ENCODE data around the gene CALD1.

CALD1 gene

GRCh38 chr7:134828361-134828760 lies 48.9 kb downstream of the CALD1 start:
- no peak for DNase-seq (ENCODE audit: low spot score)

- no peak for DNase-seq (ENCODE audit: low spot score)
These were observed 50.0 kb downstream of the CALD1 start for GRCh38 chr7:134829380-134829986.

- no peak for DNase-seq (ENCODE audit: low spot score)
These were observed 52.4 kb downstream of the CALD1 start for GRCh38 chr7:134831862-134832261.

GRCh38 chr7:134832367-134832766 lies 52.9 kb downstream of the CALD1 start:
- DNase-seq (ENCODE audit: low spot score), result no peak

- no peak for DNase-seq (ENCODE audit: low spot score)
These were observed 55.4 kb downstream of the CALD1 start for GRCh38 chr7:134834689-134835462.

GRCh38 chr7:134835463-134835823 lies 56.0 kb downstream of the CALD1 start:
- no peak for DNase-seq (ENCODE audit: low spot score)

GRCh38 chr7:134836447-134836846 lies 57.0 kb downstream of the CALD1 start:
- no peak for DNase-seq (ENCODE audit: low spot score)

GRCh38 chr7:134839298-134839697 lies 59.9 kb downstream of the CALD1 start:
- no peak for DNase-seq (ENCODE audit: low spot score)

- DNase-seq (ENCODE audit: low spot score), result no peak
These were observed 62.6 kb downstream of the CALD1 start for GRCh38 chr7:134842062-134842461.

- no peak for DNase-seq (ENCODE audit: low spot score)
These were observed 63.5 kb downstream of the CALD1 start for GRCh38 chr7:134842886-134843430.

- DNase-seq (ENCODE audit: low spot score), result no peak
These were observed 64.8 kb downstream of the CALD1 start for GRCh38 chr7:134844200-134844599.

- peak; percentile 27 for DNase-seq (ENCODE audit: low spot score)
These were observed 66.0 kb downstream of the CALD1 start for GRCh38 chr7:134845461-134845860.

- no peak for DNase-seq (ENCODE audit: low spot score)
These were observed 68.6 kb downstream of the CALD1 start for GRCh38 chr7:134847851-134848588.

- no peak for DNase-seq (ENCODE audit: low spot score)
These were observed 70.6 kb downstream of the CALD1 start for GRCh38 chr7:134850066-134850465.

- DNase-seq (ENCODE audit: low spot score), result no peak
These were observed 71.7 kb downstream of the CALD1 start for GRCh38 chr7:134851141-134851540.

- no peak for DNase-seq (ENCODE audit: low spot score)
These were observed 73.2 kb downstream of the CALD1 start for GRCh38 chr7:134852625-134853024.

GRCh38 chr7:134854816-134855215 lies 75.4 kb downstream of the CALD1 start:
- DNase-seq (ENCODE audit: low spot score), result no peak

- DNase-seq (ENCODE audit: low spot score), result no peak
These were observed 76.0 kb downstream of the CALD1 start for GRCh38 chr7:134855442-134855841.

- no peak for DNase-seq (ENCODE audit: low spot score)
These were observed 76.7 kb downstream of the CALD1 start for GRCh38 chr7:134856091-134856490.

- DNase-seq (ENCODE audit: low spot score), result no peak
These were observed 77.3 kb downstream of the CALD1 start for GRCh38 chr7:134856691-134857090.

GRCh38 chr7:134857958-134858357 lies 78.5 kb downstream of the CALD1 start:
- no peak for DNase-seq (ENCODE audit: low spot score)

GRCh38 chr7:134859783-134860182 lies 80.3 kb downstream of the CALD1 start:
- DNase-seq (ENCODE audit: low spot score), result no peak
